EL (cell line): ENCODE results near the gene BMAL1.
A peak's percentile ranks its signal among the peaks of the same experiment; 100 is the strongest.
"Not testable (repeated sequence)": the region's sequence is repeated elsewhere in the genome, so short reads cannot be mapped to it uniquely, and the experiment has no call there.

ENCODE experiments used
- DNase-seq: peaks from one replicate; pipeline ENCODE4 v3.0.0-alpha.2; 2016

The BMAL1 gene

DNA sequence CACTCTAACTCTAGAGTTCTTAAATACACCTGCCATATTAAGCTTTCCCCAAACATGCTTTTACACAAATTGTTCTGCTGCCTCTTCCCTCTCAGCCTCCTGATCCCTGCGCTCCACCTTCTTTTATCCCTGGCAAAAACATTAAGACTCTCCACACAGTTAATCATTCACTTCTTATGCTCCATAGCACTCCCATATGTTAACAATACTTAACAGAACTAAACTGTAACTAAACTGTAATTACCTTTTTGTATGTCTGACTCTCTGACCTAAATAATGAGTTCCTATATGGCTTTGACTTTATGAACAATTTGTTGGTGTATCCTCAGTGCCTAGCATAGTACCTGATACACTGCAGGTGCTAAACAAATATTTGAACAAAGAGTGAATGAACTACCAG, 113.6 kb downstream of the BMAL1 start:
- DNase-seq: no peak

DNA sequence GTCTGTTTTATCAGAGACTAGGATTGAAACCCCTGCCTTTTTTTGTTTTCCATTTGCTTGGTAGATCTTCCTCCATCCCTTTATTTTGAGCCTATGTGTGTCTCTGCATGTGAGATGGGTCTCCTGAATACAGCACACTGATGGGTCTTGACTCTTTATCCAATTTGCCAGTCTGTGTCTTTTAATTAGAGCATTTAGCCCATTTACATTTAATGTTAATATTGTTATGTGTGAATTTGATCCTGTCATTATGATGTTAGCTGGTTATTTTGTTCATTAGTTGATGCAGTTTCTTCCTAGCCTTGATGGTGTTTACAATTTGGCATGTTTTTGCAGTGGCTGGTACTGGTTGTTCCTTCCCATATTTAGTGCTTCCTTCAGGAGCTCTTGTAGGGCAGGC, 120.7 kb downstream of the BMAL1 start:
- DNase-seq: not testable (repeated sequence)

- DNase-seq: no peak
Measured at GRCh38 chr11:13405220-13405619, 127.6 kb downstream of the BMAL1 start.

DNA sequence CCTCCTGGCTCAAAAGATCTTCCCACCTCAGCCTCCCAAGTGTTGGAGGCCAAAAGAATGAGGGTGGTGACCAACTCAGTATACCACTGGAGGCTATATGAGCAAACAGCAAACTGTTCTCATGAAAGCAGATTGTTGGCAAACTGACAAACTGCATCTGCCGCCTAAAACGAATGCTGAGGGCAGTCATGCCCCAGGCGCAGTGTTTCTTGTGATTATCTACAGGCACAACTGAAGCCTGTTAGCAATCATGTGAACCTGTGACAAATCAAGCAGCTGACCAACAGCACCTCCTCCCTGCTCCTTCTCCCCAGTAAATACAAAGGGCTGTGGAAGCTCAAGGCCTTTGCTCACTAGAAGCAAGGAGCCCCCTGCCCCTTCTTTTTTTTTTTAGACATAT, 137.6 kb downstream of the BMAL1 start:
- peak; percentile 13 for DNase-seq

GRCh38 chr11:13421561-13421960, 144.0 kb downstream of the BMAL1 start:
- no peak for DNase-seq

- DNase-seq: no peak
Measured at GRCh38 chr11:13423372-13423771, 145.8 kb downstream of the BMAL1 start.

DNA sequence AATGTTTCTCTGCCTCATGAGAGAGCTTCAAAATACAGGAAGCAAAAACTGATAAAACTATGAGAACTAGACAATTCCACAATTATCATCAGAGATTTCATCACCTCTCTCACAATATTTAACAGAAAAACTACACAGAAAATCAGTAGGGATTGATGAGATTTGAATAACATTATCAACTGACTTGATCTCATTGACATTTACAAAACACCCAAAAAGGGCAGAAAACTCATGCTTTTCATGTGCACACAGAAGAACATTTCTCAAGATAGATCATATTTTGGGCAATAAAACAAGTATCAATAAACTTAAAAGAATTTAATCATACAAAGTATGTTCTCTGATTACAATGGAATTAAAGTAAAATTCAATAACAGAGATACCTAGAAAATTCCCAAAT, 149.8 kb downstream of the BMAL1 start:
- DNase-seq: no peak

- no peak for DNase-seq
Measured at GRCh38 chr11:13429288-13429687, 151.7 kb downstream of the BMAL1 start.

DNA sequence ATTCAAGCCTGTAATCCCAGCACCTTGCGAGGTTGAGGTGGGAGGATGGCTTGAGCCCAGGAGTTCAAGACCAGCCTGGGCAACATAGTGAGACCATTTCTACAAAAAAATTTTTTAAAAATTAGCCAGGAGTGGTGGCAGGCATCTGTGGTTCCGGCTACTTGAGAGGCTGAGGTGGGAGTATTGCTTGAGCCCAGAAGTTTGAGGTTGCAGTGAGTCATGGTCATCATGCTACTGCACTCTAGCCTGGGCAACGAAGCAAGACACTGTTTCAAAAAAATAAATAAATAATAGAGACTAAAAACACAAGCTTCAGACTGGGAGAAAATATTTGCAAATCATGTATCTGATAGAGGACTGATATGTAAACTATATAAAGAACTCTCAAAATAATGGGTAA, 152.2 kb downstream of the BMAL1 start:
- no peak for DNase-seq

- DNase-seq: no peak
Measured at GRCh38 chr11:13433437-13433836, 155.8 kb downstream of the BMAL1 start.

- DNase-seq: no peak
Measured at GRCh38 chr11:13434247-13435205, 156.9 kb downstream of the BMAL1 start.

- DNase-seq: not testable (repeated sequence)
Measured at GRCh38 chr11:13436836-13437235, 159.2 kb downstream of the BMAL1 start.
